Calu3 (cell line): ENCODE results near the gene NDUFS6. TPM values are rescaled to one million over a fixed set of nuclear protein-coding genes. Genes with fewer than 3 reads are reported as not detected.
"Not testable (repeated sequence)": the region's sequence is repeated elsewhere in the genome, so short reads cannot be mapped to it uniquely, and the experiment has no call there.

Experiments used
- BruUV-seq: library from RNA; stranded (reverse); fragments of 400-500 nt; replicated peaks from 2 replicates; lab custom pipeline; 2021; lab: Mats Ljungman, UMichigan
- CTCF ChIA-PET: fragments of 300-600 bp; sonication (Branson Sonifier 250); formaldehyde crosslinking; loops from one replicate; lab custom pipeline; 2022; ENCODE audit warnings: antibody characterized with exemption; lab: Charles Lee
- DNase-seq: peaks from one replicate; pipeline ENCODE4 v3.0.0; 2022
- H3K27ac Mint-ChIP-seq: one replicate; pipeline ENCODE4 v1.8.0; 2022; ENCODE audit warnings: mixed read lengths; ENCODE audit not compliant: unreplicated experiment
- H3K27me3 Mint-ChIP-seq: one replicate; pipeline ENCODE4 v1.8.0; 2022; ENCODE audit warnings: mixed read lengths; ENCODE audit not compliant: unreplicated experiment
- H3K36me3 Mint-ChIP-seq: one replicate; pipeline ENCODE4 v1.8.0; 2022; ENCODE audit warnings: mild to moderate bottlenecking, moderate library complexity, mixed read lengths; ENCODE audit not compliant: insufficient read depth, unreplicated experiment
- H3K4me1 Mint-ChIP-seq: one replicate; pipeline ENCODE4 v1.8.0; 2022; ENCODE audit warnings: mild to moderate bottlenecking, low read depth, mixed read lengths; ENCODE audit not compliant: unreplicated experiment
- H3K4me3 Mint-ChIP-seq: one replicate; pipeline ENCODE4 v1.8.0; 2022; ENCODE audit warnings: mild to moderate bottlenecking, low read depth, moderate library complexity, mixed read lengths; ENCODE audit not compliant: unreplicated experiment
- H3K9me3 Mint-ChIP-seq: one replicate; pipeline ENCODE4 v1.8.0; 2022; ENCODE audit warnings: low read depth, mixed read lengths; ENCODE audit not compliant: unreplicated experiment
- CTCF ChIP-seq: fragments of 200-600 bp; IDR thresholded peaks from one replicate; pipeline ENCODE4 v1.8.0; 2022; ENCODE audit warnings: antibody characterized with exemption; ENCODE audit not compliant: unreplicated experiment
- intact Hi-C: fragments of 100-400 bp; cut with micrococcal nuclease; formaldehyde crosslinking; loops from one replicate; pipeline ENCODE4 v1.10.0; 2022; ENCODE audit not compliant: unreplicated experiment
- total RNA-seq: library from RNA; stranded (reverse); gene quantifications from 2 replicates; pipeline ENCODE4 v1.2.3, GENCODE V29; 2022

The NDUFS6 gene
- total RNA-seq, 1 experiment from 2014 or later, result 44.7 TPM

GRCh38 chr5:1786621-1787471, 14.4 kb upstream of the NDUFS6 start:
- no peak for DNase-seq
- H3K4me1 Mint-ChIP-seq, result peaks cover 33% of the 10 kb centered on the region
- BruUV-seq, result no TSS peak
- H3K9me3 Mint-ChIP-seq, result no peaks in the 10 kb centered on the region
- TF ChIP-seq CTCF, result no peak
- H3K27me3 Mint-ChIP-seq, result no peaks in the 10 kb centered on the region
- H3K4me3 Mint-ChIP-seq, result no peak overlapping the region
- no peak overlapping the region for H3K27ac Mint-ChIP-seq
- intact Hi-C loops, result no loop called here
- CTCF ChIA-PET, result no interaction called here
- H3K36me3 Mint-ChIP-seq, result peaks cover 5% of the 10 kb centered on the region

DNA sequence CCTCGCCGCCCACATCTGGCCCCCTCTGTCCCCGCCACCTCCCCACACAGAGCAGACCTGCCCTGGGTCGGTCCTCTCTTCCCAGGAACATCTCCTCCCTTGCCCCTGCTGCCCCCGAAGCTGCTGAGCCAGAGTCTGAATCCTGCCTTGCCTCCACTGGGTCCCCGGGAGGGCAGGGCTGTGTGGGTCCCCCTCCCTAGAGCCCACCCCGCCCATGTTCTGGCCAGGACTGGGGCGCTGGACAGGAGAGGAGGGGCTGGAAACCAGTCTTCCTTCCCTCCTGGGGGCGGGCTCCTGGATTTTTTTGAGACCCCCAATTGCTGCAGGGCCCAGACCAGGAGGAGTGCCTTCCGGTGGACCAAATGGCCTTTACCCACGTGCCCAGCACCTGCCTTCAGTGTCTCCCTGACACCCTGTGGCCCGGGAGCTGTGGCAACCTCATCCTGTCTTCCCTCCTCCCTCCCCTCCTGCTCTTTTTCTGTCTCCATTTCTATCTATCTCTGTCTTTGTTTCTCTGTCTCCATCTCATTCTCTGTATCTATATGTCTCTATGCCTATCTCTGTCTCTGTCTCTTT, 13.6 kb upstream of the NDUFS6 start:
- DNase-seq, result no peak
- TF ChIP-seq CTCF, result no peak
- no peaks in the 10 kb centered on the region for H3K27me3 Mint-ChIP-seq
- H3K36me3 Mint-ChIP-seq, result peaks cover 5% of the 10 kb centered on the region
- H3K4me3 Mint-ChIP-seq, result no peak overlapping the region
- CTCF ChIA-PET, result no interaction called here
- peaks cover 29% of the 10 kb centered on the region for H3K4me1 Mint-ChIP-seq
- no peak overlapping the region for H3K27ac Mint-ChIP-seq
- intact Hi-C loops, result no loop called here
- BruUV-seq, result no TSS peak
- no peaks in the 10 kb centered on the region for H3K9me3 Mint-ChIP-seq

GRCh38 chr5:1788200-1788599, 13.0 kb upstream of the NDUFS6 start:
- CTCF ChIA-PET, result no interaction called here
- BruUV-seq, result no TSS peak
- DNase-seq, result no peak

DNA sequence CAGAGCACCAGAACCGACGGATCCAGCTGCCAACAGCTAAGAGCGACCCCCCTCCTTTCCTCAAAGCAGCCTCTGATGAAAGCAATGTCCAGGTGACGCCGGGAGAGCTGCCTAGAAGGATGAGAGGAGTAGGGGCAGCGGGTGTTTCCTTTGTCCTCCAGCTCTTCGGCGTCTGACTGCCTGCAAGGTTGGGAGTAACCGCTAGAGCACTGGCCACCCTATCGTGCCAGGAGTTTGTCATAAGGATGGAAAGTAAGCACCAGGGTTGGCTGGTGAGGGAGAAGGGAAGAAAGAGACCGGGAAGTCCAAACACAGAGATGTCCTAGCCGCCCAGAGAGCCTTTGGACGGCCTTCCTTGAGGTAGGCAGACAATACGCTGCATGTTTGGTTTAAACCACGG, 12.4 kb upstream of the NDUFS6 start:
- intact Hi-C loops, result no loop called here
- DNase-seq, result no peak
- peaks cover 28% of the 10 kb centered on the region for H3K4me1 Mint-ChIP-seq
- no peaks in the 10 kb centered on the region for H3K9me3 Mint-ChIP-seq
- H3K27me3 Mint-ChIP-seq, result no peaks in the 10 kb centered on the region
- BruUV-seq, result no TSS peak
- H3K36me3 Mint-ChIP-seq, result peaks cover 10% of the 10 kb centered on the region
- no peak overlapping the region for H3K4me3 Mint-ChIP-seq
- CTCF ChIA-PET, result no interaction called here
- TF ChIP-seq CTCF, result no peak
- no peak overlapping the region for H3K27ac Mint-ChIP-seq

More at GRCh38 chr5:1788200-1788599, 13.0 kb upstream of the NDUFS6 start:
- Mint-ChIP-seq H3K4me3 (no peak overlapping the region), H3K27me3 (no peaks in the 10 kb centered on the region), H3K27ac (no peak overlapping the region), H3K4me1 (peaks cover 29% of the 10 kb centered on the region), H3K9me3 (no peaks in the 10 kb centered on the region), H3K36me3 (peaks cover 10% of the 10 kb centered on the region)
- intact Hi-C loops, result no loop called here
- TF ChIP-seq CTCF, result no peak

DNA sequence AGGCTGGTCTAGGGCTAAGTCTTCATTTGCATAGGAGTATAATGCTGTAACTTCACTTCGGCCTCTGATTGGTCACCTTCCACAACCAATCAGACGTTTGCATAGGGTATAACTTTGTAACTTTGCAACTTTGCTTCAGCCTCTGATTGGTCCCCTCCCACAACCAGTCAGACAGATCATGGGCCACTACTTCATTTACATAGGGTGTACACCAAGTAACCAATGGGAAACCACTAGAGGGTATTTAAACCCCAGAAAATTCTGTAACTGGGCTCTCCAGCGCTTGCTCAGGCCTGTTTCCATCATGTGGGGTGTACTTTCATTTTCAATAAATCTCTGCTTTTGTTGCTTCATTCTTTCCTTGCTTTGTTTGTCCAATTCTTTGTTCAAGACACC, 11.8 kb upstream of the NDUFS6 start:
- DNase-seq, H3K9me3 Mint-ChIP-seq, BruUV-seq, intact Hi-C loops, H3K27me3 Mint-ChIP-seq: not testable (repeated sequence)
- peaks cover 10% of the 10 kb centered on the region for H3K36me3 Mint-ChIP-seq
- peak overlapping the region; percentile 51 for H3K4me3 Mint-ChIP-seq
- peaks cover 28% of the 10 kb centered on the region for H3K4me1 Mint-ChIP-seq
- CTCF ChIA-PET, result interaction anchor here (0.7 kb wide), 1 partner anchor 245 kb away, joined by 4 read pairs; no protein-coding TSS in a partner anchor
- H3K27ac Mint-ChIP-seq, result peak overlapping the region; percentile 68
